C4-2B (cell line): ENCODE measurements around the gene UBE2E2.

Experiments
- H3K27ac ChIP-seq: fragments of 450-650 bp; 2 replicates; pipeline ENCODE4 v1.5.1; 2017
- CTCF ChIP-seq: fragments of 450-650 bp; conservative IDR thresholded peaks from 2 replicates; pipeline ENCODE4 v1.5.1; 2017; ENCODE audit warnings: mild to moderate bottlenecking
- ZFX ChIP-seq: fragments of 450-650 bp; IDR thresholded peaks from 2 replicates; pipeline ENCODE4 v1.6.1; 2017

UBE2E2 gene

GRCh38 chr3:23481011-23481615 is 278.0 kb downstream of the UBE2E2 start:
- H3K27ac ChIP-seq = no peak overlapping the region
- TF ChIP-seq CTCF = no peak
- no peak for TF ChIP-seq ZFX

DNA sequence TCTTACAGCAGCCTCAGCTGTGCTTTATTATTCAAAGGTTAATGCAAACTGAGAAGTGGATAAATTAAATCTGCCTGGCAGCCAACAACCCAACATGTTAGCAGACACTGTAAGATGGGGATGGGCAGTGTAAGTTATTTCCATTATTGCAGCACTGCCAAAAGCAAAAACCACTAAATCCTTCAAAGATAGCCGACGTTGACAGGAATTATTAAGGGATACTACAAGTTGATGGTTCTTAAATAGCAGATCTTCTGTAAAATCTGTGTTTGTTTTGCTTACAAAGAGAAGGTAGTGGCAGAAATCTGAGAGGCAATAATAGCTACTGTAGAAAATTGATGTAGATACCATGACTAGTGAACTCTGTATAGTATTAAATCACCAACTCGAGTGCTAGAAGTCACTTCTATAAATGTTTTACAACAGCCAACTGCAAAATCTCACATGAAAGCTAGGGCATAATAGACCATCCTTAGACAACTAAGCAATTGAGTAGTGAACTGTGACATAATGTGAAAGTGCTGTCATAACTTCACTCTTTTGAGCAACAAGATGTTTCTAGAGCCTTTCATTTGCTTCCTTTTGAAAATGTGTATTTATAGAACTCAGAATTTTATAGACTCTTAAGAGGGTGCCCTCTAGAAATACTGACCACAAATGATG is 278.6 kb downstream of the UBE2E2 start:
- TF ChIP-seq ZFX (no peak), CTCF (no peak)
- no peak overlapping the region for H3K27ac ChIP-seq

DNA sequence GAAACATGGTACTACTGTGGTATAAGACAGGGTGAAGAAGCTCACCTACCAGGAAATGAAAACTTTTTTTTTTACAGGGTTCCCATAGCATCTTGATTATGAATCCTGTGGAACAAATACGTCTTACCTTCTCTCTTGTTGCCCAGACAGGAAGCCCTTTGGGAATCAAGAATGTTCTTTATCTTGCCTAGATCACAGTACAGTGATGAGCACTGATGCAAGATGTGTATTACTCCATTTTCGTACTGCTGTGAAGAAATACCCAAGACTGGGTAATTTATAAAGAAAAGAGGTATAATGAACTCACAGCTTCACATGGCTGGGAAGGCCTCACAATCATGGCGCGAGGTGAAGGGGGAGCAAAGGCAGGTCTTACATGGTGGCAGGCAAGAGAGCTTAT is 281.3 kb downstream of the UBE2E2 start:
- TF ChIP-seq ZFX (no peak), CTCF (no peak)
- no peak overlapping the region for H3K27ac ChIP-seq

- TF ChIP-seq CTCF (no peak), ZFX (no peak)
- no peak overlapping the region for H3K27ac ChIP-seq
These were observed 282.8 kb downstream of the UBE2E2 start for GRCh38 chr3:23485922-23486321.

- H3K27ac ChIP-seq = no peak overlapping the region
These were observed 283.9 kb downstream of the UBE2E2 start for GRCh38 chr3:23487015-23487414.

GRCh38 chr3:23488618-23489017 is 285.5 kb downstream of the UBE2E2 start:
- H3K27ac ChIP-seq = no peak overlapping the region
- TF ChIP-seq ZFX = no peak

More at GRCh38 chr3:23487015-23487414, 283.9 kb downstream of the UBE2E2 start:
- no peak for TF ChIP-seq ZFX
- TF ChIP-seq CTCF = no peak

GRCh38 chr3:23489300-23490158 is 286.4 kb downstream of the UBE2E2 start:
- no peak overlapping the region for H3K27ac ChIP-seq
- TF ChIP-seq ZFX (no peak), CTCF (no peak)
